Measurements from ENCODE around the gene IRF2BPL.

Gene IRF2BPL

DNA sequence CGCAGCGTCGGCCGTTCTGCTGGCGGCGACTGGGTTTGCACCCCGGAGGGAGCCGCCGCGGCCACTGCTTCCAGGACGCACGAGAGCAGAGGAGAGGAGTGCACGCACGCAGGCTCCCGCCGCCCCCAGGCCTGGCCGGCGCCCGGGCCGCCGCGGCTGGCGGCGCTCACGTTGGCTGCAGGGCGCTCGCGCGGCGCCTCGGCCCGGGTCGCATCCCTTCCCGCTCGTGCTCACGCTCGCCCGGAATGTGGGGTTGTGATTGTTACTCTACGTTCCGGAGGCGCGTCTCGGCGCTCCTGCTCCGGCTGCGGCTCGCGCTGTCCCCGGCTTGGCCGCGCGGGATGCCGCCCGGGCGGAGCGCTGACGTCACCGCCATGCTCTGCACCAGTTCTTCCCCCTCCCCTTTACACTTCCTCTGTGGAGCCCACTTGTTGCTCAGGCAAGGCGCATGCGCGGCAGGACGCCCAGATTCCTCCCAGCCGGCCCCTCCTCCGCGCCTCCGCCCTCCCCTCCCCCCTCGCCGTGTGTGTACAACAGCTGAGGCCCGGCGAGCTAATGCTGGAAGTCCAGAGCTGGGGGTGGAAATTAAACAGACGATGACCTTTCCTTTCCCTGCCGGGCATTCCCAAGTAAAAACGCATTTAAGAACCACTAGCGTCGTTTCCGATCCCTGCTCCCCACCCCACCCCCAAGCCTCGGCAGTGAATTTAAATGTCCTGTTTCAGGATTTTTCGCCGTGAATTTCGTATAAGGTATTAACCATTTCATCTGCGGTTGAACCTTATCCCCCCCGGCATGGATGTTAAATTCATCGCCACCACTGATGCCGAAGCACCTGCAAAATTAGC, at the start of gene IRF2BPL:
Gene IRF2BPL (minus strand): TSS at position 325 of the 848 bp plus-strand sequence. CDS start 916 bp downstream, outside the sequence.
- peak; percentile 97 for DNase-seq

DNA sequence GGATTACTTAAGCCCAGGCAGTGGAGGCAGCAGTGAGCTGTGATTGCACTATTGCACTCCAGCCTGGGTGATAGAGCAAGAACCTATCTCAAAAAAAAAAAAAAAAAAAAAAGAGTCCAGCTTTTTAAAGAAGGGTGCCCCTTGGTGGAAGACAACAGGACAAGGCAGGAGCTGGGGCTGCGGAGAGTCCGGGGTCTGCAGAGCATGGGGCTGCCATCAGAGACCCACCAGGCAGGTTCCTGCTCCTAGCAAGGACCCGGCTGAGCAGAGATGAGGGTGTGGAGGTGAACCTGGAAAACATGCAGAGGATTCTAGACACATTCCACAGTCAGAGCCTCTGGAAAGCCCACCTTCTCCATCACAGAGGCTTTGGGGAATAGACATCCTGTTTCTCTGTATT, 48.5 kb upstream of the IRF2BPL start:
- DNase-seq = no peak

DNA sequence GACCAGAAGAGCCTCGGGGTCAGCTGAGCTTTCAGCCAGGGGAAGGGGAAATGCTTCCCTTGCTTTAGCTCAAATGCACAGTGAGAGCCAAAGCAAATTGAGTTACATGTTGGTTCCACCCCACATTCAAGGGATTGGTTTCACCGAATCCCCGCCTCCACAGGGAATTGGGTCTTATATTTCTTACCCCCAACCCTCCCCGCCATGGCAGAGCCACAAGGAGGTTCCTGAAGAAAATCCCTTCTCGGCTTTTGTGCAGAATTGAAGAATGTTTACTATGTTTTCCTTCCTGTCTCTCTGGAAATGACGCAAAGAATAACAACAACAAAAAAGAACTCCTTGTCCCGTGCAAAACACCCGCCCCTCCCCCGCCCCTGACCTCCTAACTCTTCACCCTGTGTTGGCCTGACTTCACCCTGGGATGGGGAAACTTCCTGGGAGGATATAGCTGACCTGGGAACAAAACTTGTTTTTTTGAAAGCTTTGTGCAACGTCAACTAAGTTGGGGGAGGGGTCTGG, 47.7 kb upstream of the IRF2BPL start:
- peak; percentile 36 for DNase-seq

DNA sequence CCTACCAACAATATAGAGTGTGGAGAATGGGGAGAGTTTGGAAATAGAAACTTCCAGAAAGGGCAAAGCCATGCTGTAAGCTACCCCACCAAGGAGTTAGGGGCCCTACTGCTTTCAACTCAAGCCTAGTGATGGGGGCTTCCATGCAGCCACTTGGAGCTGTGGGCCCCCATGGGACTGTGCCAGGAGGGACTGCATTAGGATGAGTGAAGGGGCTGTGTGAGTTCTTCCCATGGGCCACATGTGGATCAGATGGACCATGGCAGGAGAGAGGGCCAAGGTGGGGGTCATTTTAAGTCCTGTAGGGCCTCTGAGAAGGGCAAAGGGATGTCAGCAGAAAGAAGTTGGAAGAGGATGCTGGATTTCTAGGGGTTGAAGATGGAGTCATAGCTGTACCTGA, 46.5 kb upstream of the IRF2BPL start:
- DNase-seq = no peak

DNA sequence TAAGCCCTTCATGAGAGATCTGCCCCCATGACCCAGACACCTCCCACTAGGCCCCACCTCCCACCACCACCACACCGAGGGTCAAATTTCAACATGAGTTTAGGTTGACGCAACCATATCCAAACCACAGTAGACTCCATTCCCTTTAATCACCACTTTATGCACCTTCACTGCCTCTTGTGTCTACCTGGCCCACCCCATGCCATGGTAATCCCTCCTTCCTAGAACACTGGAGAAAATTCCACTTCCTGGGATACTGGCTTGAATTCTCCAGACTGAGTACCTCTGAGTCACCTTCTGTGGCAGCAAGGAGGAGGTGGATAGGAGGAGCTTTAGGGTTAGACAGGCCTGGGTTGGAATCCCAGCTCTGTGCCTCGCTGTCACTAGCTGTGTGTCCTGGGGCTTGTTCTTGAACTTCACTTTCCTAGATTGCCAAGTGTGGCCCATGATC, 43.5 kb upstream of the IRF2BPL start:
- DNase-seq = no peak

DNA sequence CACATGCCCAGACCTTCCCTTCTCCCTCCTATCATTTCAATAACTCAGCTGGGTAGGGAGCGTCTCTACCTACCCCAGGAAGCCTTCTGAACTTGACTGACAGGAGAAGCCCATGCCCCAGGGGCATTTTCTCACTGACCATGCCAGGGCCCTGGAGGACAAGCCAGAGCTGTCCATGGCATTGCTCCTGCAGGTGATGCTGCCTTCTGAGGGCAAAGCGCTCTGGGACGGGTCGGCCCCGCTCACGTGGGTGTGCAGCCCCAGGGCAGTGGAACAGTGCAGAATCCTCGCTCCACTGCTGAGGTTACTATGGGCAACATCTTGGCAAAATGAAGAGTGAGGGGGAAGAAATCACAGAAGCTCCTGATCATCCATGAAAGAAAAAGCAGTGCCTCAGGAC, 41.0 kb upstream of the IRF2BPL start:
- DNase-seq = no peak

DNA sequence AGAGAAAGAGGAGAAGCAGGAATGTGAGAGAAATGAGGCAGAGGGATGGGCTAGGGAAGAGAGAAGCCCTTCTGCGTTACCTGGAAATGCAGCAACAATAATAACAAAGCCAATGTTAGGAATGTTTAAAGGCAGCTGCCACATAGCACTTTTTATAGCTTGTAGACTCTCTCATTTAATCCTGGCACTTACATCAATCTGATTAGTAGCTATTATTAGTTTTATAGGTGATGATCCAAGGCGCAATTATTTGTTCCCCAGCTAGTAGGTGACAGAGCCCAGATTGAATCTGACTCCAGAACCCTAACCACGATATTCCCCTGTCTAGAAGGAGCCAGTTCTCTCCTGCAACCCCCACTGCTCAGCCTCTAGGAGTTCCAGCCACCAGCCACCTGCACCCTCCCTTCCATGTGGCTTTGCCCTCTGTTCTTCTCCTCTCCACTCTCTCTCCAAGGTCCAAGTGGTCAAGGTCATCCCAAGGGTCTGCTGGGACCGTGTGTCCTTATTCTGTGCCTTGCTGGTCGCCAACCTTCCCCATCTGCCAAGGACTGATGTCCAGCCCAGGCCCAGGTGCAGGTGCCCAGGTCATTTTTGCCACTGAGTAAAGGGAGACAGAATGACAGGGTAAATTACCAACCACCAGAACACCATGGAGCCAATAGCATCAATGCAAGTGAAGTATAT, 40.2 kb upstream of the IRF2BPL start:
- DNase-seq = no peak

DNA sequence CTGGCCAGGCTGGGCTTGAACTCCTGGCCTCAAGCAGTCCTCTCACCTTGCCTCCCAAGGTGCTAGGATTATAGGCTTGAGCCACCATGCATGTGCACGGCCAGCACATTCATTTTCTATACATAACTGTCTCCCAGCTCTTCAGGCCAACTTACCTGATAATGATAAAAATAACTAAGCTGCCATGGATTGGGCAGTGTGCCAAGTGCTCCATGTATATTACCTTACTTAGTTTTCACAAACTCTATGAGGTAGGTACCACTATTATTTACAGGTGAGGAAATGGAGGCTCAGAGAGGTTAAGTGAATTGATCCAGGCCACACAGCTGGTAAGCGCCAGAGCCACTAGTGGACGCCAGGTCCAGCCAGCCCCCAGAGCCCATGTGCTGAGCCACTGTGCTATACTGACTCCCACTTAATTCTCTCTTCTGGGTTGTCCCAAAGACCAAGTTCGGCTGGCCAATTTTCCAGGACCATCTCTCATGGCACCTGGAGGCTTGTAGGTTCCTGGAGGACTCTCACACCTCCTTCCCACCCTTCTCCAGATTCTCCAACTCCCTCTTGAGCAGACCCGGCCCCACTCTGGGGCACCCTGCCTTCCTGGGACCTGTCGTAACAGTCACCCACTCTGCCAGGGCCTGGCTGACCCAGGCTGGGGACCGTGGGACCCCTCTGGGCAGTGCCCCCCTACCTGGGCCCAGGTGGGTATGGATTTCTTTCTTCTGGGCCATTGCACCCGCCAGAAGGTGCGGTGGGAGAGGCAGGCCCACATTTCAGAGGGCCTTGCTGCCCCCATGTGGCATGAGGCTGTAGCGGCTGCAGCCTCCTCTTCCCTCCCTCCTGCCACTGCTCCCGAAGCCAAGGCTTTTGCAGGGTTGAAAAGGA, 39.4 kb upstream of the IRF2BPL start:
- peak; percentile 77 for DNase-seq

DNA sequence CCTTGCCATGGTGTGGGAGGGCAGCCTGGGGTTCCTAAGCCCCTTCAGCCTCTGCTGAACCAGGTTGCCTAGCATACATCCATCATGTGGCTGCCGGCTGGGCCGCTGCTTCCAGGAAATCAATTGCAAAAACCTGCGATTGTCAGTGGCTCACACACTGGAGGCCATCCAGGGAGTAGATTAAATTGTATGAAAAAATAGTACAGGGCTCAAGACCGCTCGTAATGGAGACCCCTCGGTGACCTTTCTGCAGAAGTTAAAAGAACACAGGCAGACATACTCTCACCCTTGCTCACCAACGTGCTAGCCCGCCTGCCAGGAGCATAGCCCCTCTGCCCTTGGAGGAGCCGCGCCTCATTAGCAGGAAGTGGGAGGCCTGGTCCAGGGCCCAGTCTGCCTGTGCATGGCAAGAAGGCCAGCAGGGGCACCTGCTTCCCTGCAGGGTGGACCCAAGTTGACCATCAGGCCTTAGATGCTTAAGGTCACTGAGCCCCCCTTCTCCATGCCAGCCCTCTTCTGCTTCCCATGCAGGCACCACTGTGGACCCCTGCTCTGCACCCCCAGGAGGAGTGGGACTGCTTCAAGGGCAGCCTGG, 38.2 kb upstream of the IRF2BPL start:
- no peak for DNase-seq

DNA sequence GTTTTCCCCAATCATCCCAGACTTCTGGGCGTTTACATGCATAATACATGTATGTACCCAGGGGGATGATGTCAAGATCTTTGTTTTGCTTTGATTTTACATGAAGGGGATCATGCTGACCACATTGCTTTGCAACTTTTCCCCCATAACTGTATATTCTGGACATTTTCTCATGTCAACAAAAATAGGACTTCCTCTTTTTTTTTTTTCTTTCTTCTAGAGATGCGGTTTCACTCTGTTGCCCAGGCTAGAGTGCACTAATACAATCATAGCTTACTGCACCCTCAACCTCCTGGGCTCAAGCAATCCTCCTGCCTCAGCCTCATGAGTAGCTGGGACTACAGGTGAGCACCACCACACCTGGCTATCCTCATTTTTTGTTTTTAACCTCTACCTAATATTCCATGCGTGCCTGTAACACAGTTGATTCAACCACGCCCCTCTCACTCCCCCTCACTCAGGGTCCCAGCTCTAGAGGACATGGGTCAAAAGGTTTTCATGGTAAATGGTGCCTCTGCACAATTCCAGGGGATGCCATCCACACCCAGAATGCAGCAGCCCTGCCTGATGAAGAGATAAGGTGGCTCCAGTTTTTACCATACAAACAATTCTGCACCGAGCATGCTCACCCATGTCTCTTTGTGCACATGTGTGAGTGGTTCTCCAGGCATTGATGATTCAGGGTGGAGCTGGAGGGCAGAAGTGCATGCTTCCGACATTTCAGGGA, 37.5 kb upstream of the IRF2BPL start:
- DNase-seq = no peak

DNA sequence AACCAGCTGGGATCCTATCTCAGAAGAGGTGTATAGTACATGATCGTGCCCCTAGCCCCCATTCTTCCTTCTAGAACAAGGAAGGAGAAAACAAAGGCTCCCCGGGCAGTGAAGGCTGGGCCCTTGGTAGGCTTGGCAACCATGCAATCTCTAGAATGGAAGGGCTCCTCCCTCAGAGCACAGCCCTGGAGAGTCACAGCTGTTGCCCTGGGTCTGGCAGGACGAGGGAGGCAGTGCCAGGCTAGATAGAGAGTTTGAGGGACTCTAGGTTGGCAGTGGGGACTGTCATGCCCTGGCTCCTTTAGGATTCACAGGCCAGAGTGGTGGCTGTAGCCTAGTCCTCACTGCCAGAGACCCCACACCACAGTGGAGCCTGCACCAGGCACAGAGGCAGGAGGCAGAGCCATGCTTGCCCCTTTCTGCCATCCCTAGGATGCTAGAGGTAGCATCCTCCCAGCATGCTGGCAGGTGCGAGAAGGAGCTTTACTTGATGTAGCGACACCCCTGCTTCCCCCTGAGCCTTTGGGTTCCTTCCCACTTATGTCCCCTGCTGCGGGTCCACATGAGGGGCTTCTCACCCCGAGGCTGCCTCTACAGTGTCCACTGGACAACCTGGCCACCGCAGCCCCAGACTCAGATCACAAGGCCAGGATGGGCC, 36.1 kb upstream of the IRF2BPL start:
- no peak for DNase-seq

DNA sequence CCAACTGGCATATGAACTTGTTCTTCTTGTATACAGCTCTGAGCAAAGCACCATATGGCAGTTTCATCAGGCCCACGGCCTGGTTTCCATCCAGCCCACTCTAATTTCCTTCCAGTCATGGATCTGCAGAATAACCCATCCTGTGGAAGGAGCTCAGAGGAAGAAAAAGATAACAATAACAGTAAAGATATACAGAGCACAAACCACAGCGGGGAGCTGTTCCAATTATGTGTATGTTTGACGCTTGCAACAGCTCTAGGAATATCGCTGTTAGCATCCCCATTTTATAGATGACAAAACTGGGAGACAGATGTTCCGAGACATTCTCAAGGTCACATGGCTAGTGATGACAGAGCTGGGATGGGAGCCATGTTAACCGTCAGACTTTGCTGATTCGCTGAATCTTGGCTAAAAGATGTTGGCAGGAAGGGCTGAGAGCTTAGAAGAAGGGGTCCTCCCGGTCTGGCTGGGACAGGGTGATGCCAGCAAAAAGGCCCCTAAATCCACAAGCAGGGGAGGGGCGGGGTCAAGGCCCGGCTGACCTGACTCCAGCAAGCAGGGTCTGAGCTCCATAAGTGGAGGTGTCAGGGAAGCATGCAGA, 35.2 kb upstream of the IRF2BPL start:
- no peak for DNase-seq

DNA sequence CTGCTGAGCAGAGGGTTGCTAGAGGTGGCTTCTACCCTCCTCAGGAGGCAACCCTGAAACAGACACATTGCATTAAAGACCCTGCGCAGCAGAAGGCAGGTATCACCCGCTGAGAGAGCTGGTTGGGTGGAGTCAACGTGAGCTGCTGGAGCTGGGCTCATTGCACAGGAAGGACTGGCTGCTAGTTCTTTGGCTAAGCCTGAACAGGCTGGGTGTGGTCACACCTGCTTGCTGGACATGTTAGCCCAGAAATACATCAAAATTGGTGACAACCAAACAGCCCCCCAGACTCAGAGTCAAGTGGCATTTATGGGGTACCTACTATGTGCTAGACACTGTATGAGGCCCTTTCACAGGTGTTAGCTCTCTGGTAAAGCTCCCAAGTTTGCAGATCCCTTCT, 33.8 kb upstream of the IRF2BPL start:
- DNase-seq = no peak

DNA sequence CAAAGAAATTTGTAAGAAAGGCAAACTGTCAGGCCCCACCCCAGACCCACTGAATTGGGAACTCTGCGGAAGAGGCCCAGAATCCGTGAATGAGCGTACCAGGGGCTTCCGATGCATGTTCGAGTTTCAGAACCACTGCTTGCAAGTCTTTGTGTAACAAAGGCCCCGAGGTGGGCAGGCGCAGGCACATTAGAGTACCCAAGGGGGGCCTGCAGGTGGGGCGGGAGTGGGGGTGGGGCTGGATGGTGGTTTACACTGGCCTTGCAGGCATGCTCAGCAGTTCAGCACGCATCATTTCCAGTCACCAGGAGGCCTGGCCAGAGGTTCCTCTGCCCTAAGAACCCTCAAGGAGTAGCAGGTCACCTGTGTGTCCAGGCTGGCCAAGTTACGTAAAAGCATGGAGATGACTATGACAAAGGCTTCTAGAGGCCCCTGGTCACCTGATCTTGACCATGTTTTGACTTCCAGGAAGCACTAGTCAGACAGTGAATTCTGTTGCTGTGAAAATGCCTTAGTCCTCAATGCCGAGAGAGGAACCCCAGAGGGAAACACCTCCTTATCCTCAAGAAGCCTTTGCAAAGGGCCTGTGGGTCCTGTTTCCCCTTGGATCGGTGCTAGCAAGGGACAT, 33.2 kb upstream of the IRF2BPL start:
- DNase-seq = no peak

DNA sequence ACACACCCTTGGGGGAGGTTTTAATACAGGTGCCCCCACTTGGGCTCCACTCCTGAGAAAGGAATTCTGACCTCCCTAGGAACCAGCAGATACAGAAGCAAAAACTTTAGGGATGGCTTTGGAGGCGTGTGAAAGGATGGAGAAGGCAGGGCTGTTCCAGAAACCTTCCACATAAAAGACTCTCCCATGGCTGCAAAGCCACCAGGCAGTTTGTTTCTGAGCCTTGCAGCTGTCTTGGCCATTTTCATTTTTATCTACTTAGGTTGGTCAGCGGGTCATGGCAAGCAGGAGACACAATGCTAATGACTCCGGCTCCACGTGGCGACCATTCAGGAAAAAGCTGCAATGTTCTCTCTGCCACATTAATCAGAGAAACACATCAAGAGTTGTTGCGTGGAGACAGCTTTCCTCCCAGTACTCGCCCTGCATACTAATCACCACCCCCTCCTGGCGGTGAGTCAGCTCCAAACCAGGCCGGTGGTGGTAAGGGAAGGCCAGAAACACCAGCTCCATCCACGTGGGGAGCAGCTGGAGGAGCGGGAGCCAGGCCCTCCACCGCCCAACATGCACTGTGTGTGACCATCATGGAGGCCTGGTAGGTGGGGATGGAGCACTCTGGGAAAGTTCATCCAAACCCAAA, 30.9 kb upstream of the IRF2BPL start:
- peak; percentile 31 for DNase-seq

DNA sequence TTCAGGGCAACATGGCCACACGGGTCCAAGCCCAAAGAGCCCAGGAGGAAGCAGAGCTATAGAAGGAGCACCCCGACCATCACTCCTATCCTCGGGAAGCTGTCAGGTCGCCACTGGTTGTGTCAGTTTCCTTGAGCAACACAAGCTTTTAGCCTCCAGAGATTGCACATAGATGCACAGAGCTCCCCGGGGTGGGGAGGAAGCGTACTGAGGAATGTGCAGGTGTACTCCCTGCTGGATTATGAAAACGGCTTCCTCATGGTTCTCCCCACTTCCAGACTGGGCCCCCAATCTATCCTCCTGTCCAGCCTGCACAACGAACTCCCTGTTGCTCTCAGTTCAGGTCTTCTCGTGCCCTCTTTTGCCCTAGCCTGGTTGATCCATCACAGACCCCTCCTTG, 30.3 kb upstream of the IRF2BPL start:
- DNase-seq = no peak

DNA sequence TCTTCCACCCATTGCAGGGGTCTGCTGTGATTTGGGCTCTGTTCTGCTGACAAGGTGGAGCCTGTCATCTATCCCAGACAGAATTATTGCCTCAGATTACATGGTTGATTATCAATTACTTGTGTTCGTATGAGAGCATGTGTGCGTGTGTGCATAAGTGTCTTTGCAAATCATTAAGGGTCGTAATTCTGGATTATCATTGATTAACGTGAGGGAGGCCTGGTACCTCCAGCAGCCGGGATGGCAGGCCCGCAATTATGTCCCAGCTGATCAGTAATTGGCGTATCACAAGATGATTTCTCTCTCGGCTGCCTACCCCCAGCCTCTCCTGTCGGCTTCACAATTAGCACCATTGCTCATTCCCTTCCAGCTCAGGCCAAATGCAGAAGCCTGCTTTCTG, 29.6 kb upstream of the IRF2BPL start:
- no peak for DNase-seq

DNA sequence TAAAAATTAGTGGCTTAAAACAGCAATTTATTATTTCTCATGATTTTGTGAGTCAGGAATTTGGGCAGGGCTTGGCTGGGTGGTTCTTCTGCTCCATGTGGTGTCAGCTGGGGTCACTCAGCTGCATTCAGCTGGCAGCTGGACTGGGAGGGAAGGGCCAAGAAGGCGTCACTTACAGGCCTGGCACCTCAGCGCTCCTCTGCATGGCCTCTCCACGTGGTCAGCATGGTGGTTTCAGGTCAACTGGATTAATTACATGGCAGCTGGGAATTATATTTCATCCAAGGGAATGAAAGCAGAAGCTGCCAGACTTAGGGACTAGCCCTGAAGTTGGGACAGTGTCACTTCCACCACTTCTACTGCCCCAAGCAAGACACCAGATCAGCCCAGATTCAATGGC, 27.5 kb upstream of the IRF2BPL start:
- no peak for DNase-seq

DNA sequence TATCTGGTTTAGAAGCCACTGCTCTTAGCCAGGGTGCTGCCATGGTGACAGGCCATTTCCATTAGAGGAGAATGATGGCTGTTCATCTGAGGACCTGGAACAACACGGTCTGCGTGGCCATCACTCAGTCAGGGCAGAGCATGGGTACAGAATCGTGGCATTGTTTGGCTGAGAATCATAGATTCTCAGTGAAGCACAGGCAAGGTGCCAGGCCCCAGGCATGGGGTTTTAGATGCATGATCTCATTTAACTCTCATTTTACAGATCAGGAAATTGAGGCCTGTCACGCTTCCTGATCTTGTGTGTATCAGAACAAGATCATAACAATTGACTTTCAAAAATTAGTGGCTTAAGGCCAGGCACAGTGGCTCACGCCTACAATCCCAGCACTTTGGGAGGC, 26.8 kb upstream of the IRF2BPL start:
- DNase-seq = no peak
